ENCODE measurements around the gene OR9A2.

The OR9A2 gene

DNA sequence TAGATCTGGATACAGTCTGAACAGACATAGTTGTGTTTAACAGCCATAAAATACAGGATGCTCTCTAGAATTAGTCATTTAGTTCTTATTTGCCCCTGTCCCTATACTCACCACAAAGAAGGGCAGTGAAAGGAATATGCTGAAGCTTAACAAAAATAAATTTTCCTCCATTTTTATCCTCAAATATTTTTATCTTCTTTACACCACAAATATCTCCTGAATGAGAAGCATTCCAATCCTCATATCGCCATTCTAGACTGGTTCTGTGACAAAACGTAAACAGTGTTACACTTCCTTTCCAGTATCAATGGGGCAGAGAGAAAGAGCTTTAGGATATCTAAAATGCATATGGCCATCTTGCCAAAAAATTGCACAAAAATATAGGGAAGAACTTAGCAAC lies 1.6 kb downstream of the OR9A2 start:
- DNase-seq (ENCODE audit: low read depth) = no peak
- H3K4me3 ChIP-seq (replicated peaks; ENCODE audit: low read depth, low read length) = no peak overlapping the region
- TF ChIP-seq, protein P1, sequence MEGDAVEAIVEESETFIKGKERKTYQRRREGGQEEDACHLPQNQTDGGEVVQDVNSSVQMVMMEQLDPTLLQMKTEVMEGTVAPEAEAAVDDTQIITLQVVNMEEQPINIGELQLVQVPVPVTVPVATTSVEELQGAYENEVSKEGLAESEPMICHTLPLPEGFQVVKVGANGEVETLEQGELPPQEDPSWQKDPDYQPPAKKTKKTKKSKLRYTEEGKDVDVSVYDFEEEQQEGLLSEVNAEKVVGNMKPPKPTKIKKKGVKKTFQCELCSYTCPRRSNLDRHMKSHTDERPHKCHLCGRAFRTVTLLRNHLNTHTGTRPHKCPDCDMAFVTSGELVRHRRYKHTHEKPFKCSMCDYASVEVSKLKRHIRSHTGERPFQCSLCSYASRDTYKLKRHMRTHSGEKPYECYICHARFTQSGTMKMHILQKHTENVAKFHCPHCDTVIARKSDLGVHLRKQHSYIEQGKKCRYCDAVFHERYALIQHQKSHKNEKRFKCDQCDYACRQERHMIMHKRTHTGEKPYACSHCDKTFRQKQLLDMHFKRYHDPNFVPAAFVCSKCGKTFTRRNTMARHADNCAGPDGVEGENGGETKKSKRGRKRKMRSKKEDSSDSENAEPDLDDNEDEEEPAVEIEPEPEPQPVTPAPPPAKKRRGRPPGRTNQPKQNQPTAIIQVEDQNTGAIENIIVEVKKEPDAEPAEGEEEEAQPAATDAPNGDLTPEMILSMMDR (IDR thresholded peaks at IDR 0.05; ENCODE audit: low read length, missing control alignments) = no peak

DNA sequence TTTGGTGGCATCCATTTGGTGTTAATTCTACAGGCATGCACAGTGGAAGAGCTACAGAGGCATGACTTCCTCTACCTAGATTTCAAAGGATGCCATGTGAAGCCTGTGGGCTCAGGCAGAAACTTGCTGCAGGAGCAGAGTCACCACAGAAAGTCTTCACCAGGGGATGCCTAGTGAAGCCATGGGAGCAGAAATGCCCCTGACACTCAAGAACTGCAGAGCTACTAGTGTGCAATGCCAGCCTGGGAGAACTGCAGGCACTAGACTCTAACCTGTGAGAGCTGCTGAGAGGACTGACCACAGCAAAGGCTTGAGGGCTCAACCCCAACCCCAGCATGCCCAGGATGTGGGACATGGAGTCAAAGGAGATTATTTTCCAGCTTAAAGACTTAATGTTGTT lies 3.9 kb downstream of the OR9A2 start:
- no peak for DNase-seq (ENCODE audit: low read depth)
- TF ChIP-seq, protein P1 (IDR thresholded peaks at IDR 0.05; ENCODE audit: low read length, missing control alignments) = no peak
- no peak overlapping the region for H3K4me3 ChIP-seq (replicated peaks; ENCODE audit: low read depth, low read length)

DNA sequence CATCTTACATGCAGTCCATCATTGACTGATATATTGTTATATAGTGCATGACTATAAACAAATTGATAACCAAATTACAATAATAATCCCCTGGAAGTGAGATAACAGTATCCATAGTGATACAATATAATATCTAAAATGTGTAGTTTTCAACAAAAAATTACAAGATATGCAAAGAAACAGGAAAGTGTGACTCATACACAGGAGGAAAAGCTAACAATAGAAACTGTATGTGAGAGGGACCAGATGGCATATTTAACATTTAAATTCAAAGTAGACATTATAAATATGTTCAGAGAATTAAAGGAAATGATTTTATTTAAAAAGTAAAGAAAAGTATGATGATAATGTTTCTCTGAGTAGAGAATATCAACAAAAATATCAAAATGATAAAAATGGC lies 8.0 kb downstream of the OR9A2 start:
- DNase-seq (ENCODE audit: low read depth) = peak; percentile 72
- TF ChIP-seq, protein P1 (IDR thresholded peaks at IDR 0.05; ENCODE audit: low read length, missing control alignments) = no peak
- no peak overlapping the region for H3K4me3 ChIP-seq (replicated peaks; ENCODE audit: low read depth, low read length)

DNA sequence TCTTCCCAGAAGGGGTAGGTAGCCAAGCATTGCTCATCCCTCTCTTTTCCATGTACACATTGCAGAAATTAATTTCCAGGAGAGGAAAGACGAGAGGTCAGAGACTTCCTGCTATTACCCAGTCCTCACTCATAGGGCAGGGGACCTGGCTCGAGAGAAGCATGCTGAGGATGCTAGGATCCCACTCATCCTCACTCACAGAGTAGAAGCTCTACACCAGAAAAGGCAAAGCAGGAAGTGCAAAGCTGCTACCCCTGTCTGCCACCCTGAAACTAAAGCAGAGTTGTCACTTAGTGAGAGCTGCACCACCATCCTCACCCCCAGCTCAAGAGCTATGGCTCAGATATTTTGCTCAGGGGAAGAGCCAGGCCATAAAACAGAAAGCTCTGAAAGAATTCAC lies 9.9 kb downstream of the OR9A2 start:
- no peak overlapping the region for H3K4me3 ChIP-seq (replicated peaks; ENCODE audit: low read depth, low read length)
- TF ChIP-seq, protein P1 (IDR thresholded peaks at IDR 0.05; ENCODE audit: low read length, missing control alignments) = no peak
- no peak for DNase-seq (ENCODE audit: low read depth)

DNA sequence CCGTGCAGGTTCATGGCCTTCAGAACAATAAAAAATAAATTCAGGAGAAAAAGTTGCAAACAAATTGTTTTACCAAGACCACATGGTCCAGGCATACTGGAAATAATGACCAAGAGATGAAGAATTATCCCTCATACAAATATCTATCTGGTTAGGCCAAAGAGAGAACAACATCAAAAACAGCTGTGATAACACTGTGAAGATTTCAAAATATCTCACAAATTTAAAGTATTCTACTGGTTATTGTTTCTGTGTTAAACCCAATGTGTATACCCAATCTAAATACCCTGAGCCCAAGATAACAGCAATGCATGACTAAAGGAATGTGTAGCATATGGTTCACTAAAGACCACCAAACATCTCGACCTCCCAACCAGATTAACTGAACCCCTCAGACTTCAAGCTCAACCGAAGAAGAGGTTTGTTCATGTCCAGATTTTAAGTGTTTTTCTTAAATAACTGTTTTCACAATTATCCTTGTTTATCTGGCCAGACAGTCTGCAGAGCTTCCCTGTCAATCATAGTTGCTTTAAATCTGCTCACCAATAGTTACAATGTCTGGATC lies 10.9 kb downstream of the OR9A2 start:
- peak; percentile 26 for DNase-seq (ENCODE audit: low read depth)
- H3K4me3 ChIP-seq (replicated peaks; ENCODE audit: low read depth, low read length) = no peak overlapping the region
- TF ChIP-seq, protein P1 (IDR thresholded peaks at IDR 0.05; ENCODE audit: low read length, missing control alignments) = no peak

DNA sequence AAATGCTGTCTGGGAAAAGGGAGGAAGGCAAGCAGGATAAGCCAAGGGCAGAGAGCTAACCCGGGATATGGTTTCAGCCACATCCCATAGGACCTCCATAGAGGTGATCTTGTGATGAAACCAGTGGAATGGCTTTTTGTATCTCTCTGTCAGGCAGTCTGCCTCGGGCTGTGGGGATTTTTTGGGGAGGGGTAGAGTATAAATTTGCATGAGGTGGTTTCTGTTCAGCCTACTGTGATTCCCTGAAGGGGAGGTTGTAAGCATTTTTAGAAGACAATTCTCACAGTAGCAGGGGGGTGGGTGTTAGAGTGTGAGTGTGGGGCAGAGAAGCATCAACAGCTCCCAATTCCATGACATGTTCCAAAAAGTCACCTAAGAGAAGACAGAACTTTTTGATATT lies 11.8 kb downstream of the OR9A2 start:
- H3K4me3 ChIP-seq (replicated peaks; ENCODE audit: low read depth, low read length) = no peak overlapping the region
- DNase-seq (ENCODE audit: low read depth) = no peak
- TF ChIP-seq, protein P1 (IDR thresholded peaks at IDR 0.05; ENCODE audit: low read length, missing control alignments) = no peak

DNA sequence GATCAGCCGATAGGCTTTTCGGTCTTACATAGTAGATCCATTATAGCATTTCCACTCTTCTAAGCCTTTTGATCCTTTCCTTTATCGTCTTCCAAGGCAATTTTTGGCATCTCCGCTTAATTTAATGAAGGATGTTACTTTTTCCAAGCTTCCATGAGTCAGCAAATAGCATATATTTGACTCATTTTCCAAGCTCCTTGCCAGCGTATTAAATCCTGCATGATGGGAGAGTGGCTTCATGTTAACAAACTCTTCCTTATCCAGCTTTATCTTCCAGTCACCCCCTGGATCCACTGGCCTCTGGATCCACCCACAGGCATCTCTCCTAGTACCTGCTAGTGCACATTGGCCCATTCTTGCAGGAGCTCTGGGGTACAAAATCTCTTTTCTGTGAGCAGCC lies 13.0 kb downstream of the OR9A2 start:
- H3K4me3 ChIP-seq (replicated peaks; ENCODE audit: low read depth, low read length) = no peak overlapping the region
- TF ChIP-seq, protein P1 (IDR thresholded peaks at IDR 0.05; ENCODE audit: low read length, missing control alignments) = no peak
- peak; percentile 84 for DNase-seq (ENCODE audit: low read depth)

All from fibroblast of pulmonary artery (primary cell).